Left ventricle myocardium inferior (tissue), 1 donor: ENCODE measurements around the gene TIAM2. TPM values are rescaled to one million over a fixed set of nuclear protein-coding genes. Genes with fewer than 3 reads are reported as not detected.
"Not testable (repeated sequence)": the region's sequence is repeated elsewhere in the genome, so short reads cannot be mapped to it uniquely, and the experiment has no call there.

Experiments used
- DNase-seq: peaks from one replicate; pipeline ENCODE4 v3.0.0-alpha.2; 2020
- H3K27ac ChIP-seq: fragments of 200-600 bp; replicated peaks from 2 replicates; pipeline ENCODE4 v1.8.0; 2021
- H3K27me3 ChIP-seq: fragments of 200-600 bp; 2 replicates; pipeline ENCODE4 v1.8.0; 2021; ENCODE audit warnings: low read depth
- H3K36me3 ChIP-seq: fragments of 200-600 bp; 2 replicates; pipeline ENCODE4 v1.8.0; 2021
- H3K4me1 ChIP-seq: fragments of 200-600 bp; 2 replicates; pipeline ENCODE4 v1.8.0; 2021
- H3K4me3 ChIP-seq: fragments of 200-600 bp; 2 replicates; pipeline ENCODE4 v1.8.0; 2021; ENCODE audit warnings: mild to moderate bottlenecking, moderate library complexity
- H3K9me3 ChIP-seq: fragments of 200-600 bp; replicated peaks from 2 replicates; pipeline ENCODE4 v1.8.0; 2021
- intact Hi-C: fragments of 100-400 bp; cut with micrococcal nuclease; formaldehyde crosslinking; loops from one replicate; pipeline ENCODE4 v1.11.0; 2022
- total RNA-seq: library from RNA; stranded (reverse); fragmentation: NEBNext Ultra II Directional; extraction: Animal tissue kit (Norgen Biotek cat#: 25700); gene quantifications from one replicate; pipeline ENCODE4 v1.2.1, GENCODE V29; 2021
- TF ChIP-seq, protein P1 (sequence below): fragments of 200-600 bp; IDR thresholded peaks from 2 replicates; pipeline ENCODE4 v1.8.0; 2021; ENCODE audit warnings: antibody characterized with exemption, mild to moderate bottlenecking, borderline replicate concordance
- donor health status: DM: no; HTN: yes; CAD: no; lungs with severe emphysema.

The TIAM2 gene
- total RNA-seq, 1 donor from 2014 or later = 12.0 TPM

DNA sequence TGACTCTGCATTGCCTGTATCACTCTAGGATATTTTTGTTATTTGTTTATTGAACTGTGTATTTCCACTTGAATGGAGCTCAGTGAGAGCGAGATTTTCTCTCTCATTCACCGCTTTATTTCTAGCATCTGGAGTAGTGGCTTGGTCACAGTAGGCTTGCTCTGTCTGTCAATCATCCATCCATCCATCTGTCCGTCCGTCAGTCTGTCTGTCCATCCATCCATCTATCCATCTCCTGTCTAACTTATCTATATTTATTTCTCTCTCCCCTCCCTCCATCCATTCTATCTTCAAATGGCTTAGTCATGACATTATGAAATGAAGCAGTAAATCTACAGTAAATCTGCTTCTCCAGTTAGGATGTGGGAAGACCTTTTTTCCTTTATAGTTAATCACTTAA is 94.6 kb downstream of the TIAM2 start:
- H3K36me3 ChIP-seq = no peaks in the 10 kb centered on the region
- H3K27me3 ChIP-seq = no peaks in the 10 kb centered on the region
- H3K27ac ChIP-seq = no peak overlapping the region
- intact Hi-C loops = no loop called here
- H3K4me1 ChIP-seq = no peaks in the 10 kb centered on the region
- no peaks in the 10 kb centered on the region for H3K9me3 ChIP-seq
- TF ChIP-seq, protein P1, sequence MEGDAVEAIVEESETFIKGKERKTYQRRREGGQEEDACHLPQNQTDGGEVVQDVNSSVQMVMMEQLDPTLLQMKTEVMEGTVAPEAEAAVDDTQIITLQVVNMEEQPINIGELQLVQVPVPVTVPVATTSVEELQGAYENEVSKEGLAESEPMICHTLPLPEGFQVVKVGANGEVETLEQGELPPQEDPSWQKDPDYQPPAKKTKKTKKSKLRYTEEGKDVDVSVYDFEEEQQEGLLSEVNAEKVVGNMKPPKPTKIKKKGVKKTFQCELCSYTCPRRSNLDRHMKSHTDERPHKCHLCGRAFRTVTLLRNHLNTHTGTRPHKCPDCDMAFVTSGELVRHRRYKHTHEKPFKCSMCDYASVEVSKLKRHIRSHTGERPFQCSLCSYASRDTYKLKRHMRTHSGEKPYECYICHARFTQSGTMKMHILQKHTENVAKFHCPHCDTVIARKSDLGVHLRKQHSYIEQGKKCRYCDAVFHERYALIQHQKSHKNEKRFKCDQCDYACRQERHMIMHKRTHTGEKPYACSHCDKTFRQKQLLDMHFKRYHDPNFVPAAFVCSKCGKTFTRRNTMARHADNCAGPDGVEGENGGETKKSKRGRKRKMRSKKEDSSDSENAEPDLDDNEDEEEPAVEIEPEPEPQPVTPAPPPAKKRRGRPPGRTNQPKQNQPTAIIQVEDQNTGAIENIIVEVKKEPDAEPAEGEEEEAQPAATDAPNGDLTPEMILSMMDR = no peak
- DNase-seq = no peak
- no peak overlapping the region for H3K4me3 ChIP-seq

DNA sequence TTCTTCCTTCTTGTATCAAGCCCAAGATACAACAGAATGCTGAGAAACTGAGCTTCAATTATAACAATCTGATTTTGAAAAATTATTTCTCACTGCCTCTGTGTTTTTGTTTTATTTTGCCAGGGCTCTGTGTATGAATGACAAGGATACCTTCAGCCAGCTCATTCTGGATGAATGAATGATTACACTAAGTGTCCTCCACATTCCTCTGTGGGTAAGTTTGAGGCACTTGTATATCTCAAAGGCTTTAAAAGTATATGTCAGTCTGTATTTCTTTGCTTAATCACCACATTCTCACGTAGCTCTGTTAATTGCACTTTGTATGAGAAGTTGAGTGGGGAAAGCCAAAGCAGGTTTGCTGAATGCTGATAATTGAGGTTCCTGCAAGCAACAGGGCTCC is 95.1 kb downstream of the TIAM2 start:
- intact Hi-C loops = no loop called here
- Histone ChIP-seq H3K4me1 (no peaks in the 10 kb centered on the region), H3K9me3 (no peaks in the 10 kb centered on the region), H3K36me3 (no peaks in the 10 kb centered on the region), H3K4me3 (no peak overlapping the region), H3K27me3 (no peaks in the 10 kb centered on the region), H3K27ac (no peak overlapping the region)
- TF ChIP-seq, protein P1 = no peak
- no peak for DNase-seq

DNA sequence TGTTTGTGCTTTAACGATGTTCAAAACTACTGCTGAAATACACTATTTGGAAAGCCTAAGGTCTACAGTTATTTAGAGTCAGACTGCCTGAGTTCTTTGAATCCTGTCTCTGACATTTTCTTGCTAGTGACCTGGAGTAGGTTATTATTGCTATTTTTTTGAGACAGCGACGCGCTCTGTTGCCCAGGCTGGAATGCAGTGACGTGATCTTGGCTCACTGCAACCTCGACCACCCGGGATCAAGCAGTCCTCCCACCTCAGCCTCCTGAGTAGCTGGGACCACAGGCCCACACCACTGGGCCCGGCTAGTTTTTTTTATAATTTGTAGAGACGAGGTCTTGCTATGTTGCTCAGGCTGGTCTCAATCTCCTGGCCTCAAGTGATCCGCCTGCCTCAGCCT is 96.6 kb downstream of the TIAM2 start:
- Histone ChIP-seq H3K27me3 (no peaks in the 10 kb centered on the region), H3K9me3 (peaks cover 2% of the 10 kb centered on the region), H3K36me3 (no peaks in the 10 kb centered on the region), H3K4me3 (no peak overlapping the region), H3K4me1 (no peaks in the 10 kb centered on the region), H3K27ac (no peak overlapping the region)
- TF ChIP-seq, protein P1 = no peak
- DNase-seq = no peak
- intact Hi-C loops = no loop called here

DNA sequence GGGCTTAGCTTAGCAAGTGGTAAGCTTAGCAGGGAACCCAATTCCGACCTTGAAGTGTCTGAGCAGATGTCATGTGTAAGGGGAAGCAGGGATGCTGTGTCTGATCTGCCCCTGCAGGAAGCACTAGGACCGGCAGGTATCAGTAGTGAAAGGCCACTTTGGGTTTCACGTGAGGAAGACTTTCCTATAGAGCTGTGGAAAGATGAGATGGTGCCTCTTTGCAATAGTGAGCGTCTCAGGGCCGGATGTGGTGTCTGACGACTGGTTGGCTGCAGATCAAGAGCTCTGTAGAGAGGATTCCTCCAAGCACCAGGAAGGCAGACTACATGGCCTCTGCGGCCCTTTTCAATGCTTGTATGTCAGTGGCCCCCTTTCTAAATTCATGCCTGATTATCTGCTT is 98.3 kb downstream of the TIAM2 start:
- H3K36me3 ChIP-seq = no peaks in the 10 kb centered on the region
- TF ChIP-seq, protein P1 = no peak

DNA sequence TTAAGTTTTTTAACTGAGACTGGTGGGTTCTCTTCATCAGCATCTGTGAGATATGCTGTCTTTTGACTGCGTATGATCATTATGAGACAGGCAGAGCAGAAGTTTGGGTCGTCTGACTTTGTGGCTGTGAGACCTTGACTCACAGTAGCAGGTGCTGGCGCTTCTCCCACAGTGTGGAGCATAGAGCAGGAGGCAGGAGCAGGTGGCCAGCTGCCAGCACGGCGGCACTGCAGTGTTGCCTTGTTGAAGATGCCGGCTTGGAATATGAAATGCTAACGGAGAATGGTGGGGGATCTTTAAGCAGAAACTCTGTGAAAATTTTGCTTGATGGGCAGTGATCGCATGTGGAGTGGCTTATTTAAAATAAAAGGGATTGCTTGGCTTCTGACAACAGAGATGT is 105.0 kb downstream of the TIAM2 start:
- no peak overlapping the region for H3K27ac ChIP-seq
- TF ChIP-seq, protein P1 = no peak
- H3K36me3 ChIP-seq = no peaks in the 10 kb centered on the region
- no peak overlapping the region for H3K4me3 ChIP-seq
- no peaks in the 10 kb centered on the region for H3K4me1 ChIP-seq
- intact Hi-C loops = no loop called here
- no peaks in the 10 kb centered on the region for H3K27me3 ChIP-seq
- peaks cover 10% of the 10 kb centered on the region for H3K9me3 ChIP-seq
- DNase-seq = peak; percentile 57

More for the DNA sequence above, 98.3 kb downstream of the TIAM2 start:
- Histone ChIP-seq H3K4me3 (no peak overlapping the region), H3K27me3 (no peaks in the 10 kb centered on the region), H3K27ac (no peak overlapping the region), H3K9me3 (peaks cover 10% of the 10 kb centered on the region), H3K4me1 (no peaks in the 10 kb centered on the region)
- no peak for DNase-seq
- intact Hi-C loops = no loop called here

DNA sequence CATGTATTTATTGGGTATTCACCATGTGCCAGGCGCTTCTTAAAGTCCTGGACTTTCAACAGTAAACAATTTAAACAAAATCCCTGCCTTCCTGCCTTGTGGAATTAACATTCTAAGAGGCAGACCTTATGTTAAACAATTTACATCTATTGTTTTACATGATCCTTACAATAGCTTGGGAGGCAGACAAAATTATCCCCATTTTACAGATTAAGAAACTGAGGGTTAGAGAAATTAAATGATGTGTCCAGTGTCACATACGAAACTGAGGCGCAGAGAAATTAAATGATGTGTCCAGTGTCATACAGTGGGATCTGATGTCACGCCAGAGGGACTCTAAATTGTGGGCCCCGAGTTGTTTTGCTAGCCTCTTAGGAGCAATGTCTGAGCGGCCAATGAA is 105.5 kb downstream of the TIAM2 start:
- H3K4me1 ChIP-seq = no peaks in the 10 kb centered on the region
- no peak overlapping the region for H3K4me3 ChIP-seq
- no peak for DNase-seq
- H3K27me3 ChIP-seq = no peaks in the 10 kb centered on the region
- TF ChIP-seq, protein P1 = no peak
- no peak overlapping the region for H3K27ac ChIP-seq
- H3K9me3 ChIP-seq = peaks cover 10% of the 10 kb centered on the region
- no peaks in the 10 kb centered on the region for H3K36me3 ChIP-seq
- intact Hi-C loops = no loop called here

DNA sequence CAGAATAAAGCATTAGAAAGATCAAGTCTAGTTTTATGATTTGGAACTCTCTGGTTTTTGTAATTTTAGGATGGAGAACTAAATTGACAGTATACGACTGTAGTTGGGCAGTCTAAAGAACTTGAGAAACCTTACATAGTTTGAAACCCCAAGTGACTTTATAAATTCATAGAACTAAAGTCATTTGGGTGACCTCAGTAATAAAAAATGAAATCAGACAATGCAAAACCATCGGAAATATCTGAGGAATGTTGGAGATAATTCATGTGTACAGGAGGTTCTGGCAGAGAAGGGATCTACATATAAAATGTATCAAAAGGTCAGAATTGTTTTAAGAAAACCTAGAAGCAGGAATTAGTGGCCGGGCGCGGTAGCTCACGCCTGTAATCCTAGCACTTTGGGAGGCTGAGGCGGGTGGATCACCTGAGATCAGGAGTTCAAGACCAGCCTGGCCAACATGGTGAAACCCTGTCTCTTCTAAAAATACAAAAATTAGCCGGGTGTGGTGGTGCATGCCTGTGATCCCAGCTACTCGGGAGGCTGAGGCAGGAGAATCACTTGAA is 108.0 kb downstream of the TIAM2 start:
- H3K27ac ChIP-seq, H3K4me3 ChIP-seq, intact Hi-C loops, H3K9me3 ChIP-seq, H3K27me3 ChIP-seq, DNase-seq, H3K36me3 ChIP-seq, H3K4me1 ChIP-seq: not testable (repeated sequence)
